ENCODE data around the gene IPO4. TPM values are rescaled to one million over a fixed set of nuclear protein-coding genes. Genes with fewer than 3 reads are reported as not detected.

The IPO4 gene
- total and polyA plus RNA-seq, 2 of the 13 experiments (the other 11 are each of a cell fraction or from before 2014, with no cell fraction given): 39.0 to 179 TPM

DNA sequence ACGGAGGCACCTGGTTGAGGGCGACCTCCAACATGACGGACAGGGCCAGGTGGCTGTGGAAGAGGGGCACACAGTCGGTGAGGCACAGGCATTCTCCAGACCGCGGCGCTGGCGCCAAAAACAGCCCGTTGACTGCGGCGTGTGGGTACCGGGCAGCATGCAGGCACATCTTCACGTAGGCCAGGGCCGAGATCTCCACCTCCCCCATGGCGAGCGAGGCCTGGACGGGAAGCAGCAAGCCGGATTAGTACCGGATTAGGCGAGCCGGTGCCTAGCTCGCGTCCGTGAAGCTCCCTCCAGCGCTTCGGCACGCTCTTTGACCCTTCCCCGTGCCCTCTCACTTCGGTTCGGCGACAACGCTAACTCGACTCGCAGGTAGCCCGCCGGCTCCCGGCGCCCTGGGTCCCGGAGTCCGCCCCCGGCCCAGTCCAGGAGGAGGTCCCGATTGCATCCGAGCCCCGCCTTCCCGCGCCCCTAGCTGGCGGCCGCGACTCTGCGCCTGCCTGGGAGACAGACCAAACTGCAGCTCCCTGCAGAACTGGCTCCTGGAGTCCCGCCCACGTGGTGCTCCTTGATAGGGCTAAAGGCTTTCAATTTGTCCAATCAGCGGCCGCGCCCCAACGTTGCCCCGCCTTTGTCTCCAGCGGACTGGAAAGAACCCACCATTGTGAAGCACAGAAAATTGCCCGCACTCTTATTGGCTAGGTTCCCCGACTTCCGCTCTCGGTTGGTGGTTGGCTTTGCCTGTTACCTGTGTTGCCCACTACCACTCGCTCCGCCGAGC lies 47.3 kb downstream of the IPO4 start, which contains the start of gene EMC9 (continued):
- TF ChIP-seq NR2F2 (IDR thresholded peaks at IDR 0.05; ENCODE audit: borderline replicate concordance, low read depth) (no peak), FOSL1 (CRISPR knock-in tag; IDR thresholded peaks at IDR 0.05; ENCODE audit: borderline replicate concordance) (no peak), ONECUT2 (CRISPR knock-in tag; IDR thresholded peaks at IDR 0.05) (peak; percentile 67; the same call in 1 of the 2 replicates), HMG20A (CRISPR knock-in tag; IDR thresholded peaks at IDR 0.05; ENCODE audit: borderline replicate concordance) (0 out of 2 replicates have a peak, but pooled peaks have one; percentile 7), SP5 (CRISPR knock-in tag; IDR thresholded peaks at IDR 0.05; ENCODE audit: borderline replicate concordance, low read depth) (peak; percentile 93), PCBP1 (IDR thresholded peaks at IDR 0.05; ENCODE audit: borderline replicate concordance, low read depth, low read length) (peak; percentile 95), ZNF777 (CRISPR knock-in tag; IDR thresholded peaks at IDR 0.05) (peak; percentile 76), CHD4 (IDR thresholded peaks at IDR 0.05; ENCODE audit: borderline replicate concordance, low read length) (0 out of 2 replicates have a peak, but pooled peaks have one; percentile 20), YY1 (IDR thresholded peaks at IDR 0.05; ENCODE audit: insufficient read depth, insufficient replicate concordance, low read depth, low read length) (peak; percentile 72), SALL2 (CRISPR knock-in tag; IDR thresholded peaks at IDR 0.05) (peak; percentile 97), HCFC1 (IDR thresholded peaks at IDR 0.05; ENCODE audit: low read depth, low read length) (peak; percentile 5; the same call in 1 of the 2 replicates), FOXP1 (IDR thresholded peaks at IDR 0.05) (no peak), FOXP1 (CRISPR knock-in tag; IDR thresholded peaks at IDR 0.05) (0 out of 2 replicates have a peak, but pooled peaks have one; percentile 47), SMAD3 (CRISPR knock-in tag; IDR thresholded peaks at IDR 0.05) (no peak; the same call in 1 of the 2 replicates)
- TF ChIP-seq, protein P1, sequence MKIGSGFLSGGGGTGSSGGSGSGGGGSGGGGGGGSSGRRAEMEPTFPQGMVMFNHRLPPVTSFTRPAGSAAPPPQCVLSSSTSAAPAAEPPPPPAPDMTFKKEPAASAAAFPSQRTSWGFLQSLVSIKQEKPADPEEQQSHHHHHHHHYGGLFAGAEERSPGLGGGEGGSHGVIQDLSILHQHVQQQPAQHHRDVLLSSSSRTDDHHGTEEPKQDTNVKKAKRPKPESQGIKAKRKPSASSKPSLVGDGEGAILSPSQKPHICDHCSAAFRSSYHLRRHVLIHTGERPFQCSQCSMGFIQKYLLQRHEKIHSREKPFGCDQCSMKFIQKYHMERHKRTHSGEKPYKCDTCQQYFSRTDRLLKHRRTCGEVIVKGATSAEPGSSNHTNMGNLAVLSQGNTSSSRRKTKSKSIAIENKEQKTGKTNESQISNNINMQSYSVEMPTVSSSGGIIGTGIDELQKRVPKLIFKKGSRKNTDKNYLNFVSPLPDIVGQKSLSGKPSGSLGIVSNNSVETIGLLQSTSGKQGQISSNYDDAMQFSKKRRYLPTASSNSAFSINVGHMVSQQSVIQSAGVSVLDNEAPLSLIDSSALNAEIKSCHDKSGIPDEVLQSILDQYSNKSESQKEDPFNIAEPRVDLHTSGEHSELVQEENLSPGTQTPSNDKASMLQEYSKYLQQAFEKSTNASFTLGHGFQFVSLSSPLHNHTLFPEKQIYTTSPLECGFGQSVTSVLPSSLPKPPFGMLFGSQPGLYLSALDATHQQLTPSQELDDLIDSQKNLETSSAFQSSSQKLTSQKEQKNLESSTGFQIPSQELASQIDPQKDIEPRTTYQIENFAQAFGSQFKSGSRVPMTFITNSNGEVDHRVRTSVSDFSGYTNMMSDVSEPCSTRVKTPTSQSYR (CRISPR knock-in tag; IDR thresholded peaks at IDR 0.05; ENCODE audit: borderline replicate concordance): peak; percentile 97; the same call in 1 of the 2 replicates
- TF ChIP-seq, protein P2, sequence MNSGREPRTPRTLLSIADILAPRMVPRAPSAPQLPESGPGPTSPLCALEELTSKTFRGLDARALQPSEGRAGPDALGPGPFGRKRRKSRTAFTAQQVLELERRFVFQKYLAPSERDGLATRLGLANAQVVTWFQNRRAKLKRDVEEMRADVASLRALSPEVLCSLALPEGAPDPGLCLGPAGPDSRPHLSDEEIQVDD (CRISPR knock-in tag; IDR thresholded peaks at IDR 0.05; ENCODE audit: borderline replicate concordance): peak; percentile 79; the same call in 1 of the 2 replicates
- TF ChIP-seq, protein P3, sequence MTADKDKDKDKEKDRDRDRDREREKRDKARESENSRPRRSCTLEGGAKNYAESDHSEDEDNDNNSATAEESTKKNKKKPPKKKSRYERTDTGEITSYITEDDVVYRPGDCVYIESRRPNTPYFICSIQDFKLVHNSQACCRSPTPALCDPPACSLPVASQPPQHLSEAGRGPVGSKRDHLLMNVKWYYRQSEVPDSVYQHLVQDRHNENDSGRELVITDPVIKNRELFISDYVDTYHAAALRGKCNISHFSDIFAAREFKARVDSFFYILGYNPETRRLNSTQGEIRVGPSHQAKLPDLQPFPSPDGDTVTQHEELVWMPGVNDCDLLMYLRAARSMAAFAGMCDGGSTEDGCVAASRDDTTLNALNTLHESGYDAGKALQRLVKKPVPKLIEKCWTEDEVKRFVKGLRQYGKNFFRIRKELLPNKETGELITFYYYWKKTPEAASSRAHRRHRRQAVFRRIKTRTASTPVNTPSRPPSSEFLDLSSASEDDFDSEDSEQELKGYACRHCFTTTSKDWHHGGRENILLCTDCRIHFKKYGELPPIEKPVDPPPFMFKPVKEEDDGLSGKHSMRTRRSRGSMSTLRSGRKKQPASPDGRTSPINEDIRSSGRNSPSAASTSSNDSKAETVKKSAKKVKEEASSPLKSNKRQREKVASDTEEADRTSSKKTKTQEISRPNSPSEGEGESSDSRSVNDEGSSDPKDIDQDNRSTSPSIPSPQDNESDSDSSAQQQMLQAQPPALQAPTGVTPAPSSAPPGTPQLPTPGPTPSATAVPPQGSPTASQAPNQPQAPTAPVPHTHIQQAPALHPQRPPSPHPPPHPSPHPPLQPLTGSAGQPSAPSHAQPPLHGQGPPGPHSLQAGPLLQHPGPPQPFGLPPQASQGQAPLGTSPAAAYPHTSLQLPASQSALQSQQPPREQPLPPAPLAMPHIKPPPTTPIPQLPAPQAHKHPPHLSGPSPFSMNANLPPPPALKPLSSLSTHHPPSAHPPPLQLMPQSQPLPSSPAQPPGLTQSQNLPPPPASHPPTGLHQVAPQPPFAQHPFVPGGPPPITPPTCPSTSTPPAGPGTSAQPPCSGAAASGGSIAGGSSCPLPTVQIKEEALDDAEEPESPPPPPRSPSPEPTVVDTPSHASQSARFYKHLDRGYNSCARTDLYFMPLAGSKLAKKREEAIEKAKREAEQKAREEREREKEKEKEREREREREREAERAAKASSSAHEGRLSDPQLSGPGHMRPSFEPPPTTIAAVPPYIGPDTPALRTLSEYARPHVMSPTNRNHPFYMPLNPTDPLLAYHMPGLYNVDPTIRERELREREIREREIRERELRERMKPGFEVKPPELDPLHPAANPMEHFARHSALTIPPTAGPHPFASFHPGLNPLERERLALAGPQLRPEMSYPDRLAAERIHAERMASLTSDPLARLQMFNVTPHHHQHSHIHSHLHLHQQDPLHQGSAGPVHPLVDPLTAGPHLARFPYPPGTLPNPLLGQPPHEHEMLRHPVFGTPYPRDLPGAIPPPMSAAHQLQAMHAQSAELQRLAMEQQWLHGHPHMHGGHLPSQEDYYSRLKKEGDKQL (CRISPR knock-in tag; IDR thresholded peaks at IDR 0.05; ENCODE audit: low read depth): peak; percentile 12; the same call in 1 of the 2 replicates
- TF ChIP-seq, protein P4, sequence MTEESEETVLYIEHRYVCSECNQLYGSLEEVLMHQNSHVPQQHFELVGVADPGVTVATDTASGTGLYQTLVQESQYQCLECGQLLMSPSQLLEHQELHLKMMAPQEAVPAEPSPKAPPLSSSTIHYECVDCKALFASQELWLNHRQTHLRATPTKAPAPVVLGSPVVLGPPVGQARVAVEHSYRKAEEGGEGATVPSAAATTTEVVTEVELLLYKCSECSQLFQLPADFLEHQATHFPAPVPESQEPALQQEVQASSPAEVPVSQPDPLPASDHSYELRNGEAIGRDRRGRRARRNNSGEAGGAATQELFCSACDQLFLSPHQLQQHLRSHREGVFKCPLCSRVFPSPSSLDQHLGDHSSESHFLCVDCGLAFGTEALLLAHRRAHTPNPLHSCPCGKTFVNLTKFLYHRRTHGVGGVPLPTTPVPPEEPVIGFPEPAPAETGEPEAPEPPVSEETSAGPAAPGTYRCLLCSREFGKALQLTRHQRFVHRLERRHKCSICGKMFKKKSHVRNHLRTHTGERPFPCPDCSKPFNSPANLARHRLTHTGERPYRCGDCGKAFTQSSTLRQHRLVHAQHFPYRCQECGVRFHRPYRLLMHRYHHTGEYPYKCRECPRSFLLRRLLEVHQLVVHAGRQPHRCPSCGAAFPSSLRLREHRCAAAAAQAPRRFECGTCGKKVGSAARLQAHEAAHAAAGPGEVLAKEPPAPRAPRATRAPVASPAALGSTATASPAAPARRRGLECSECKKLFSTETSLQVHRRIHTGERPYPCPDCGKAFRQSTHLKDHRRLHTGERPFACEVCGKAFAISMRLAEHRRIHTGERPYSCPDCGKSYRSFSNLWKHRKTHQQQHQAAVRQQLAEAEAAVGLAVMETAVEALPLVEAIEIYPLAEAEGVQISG (CRISPR knock-in tag; IDR thresholded peaks at IDR 0.05): peak; percentile 86; the same call in 1 of the 2 replicates

Data from HepG2 (cell line).